Naive B cell (primary cell): ENCODE measurements around the gene SNX8. TPM values are rescaled to one million over a fixed set of nuclear protein-coding genes. Genes with fewer than 3 reads are reported as not detected.

Experiments
- polyA plus RNA-seq, 6 donors: library from polyadenylated mRNA; unstranded; fragments of 300-500 nt; fragmentation: Illumina TruSeq; gene quantifications; one replicate each; pipeline ENCODE4 v1.2.3, GENCODE V29; 2021; ENCODE audit warnings: low read depth in 6 of 6

The SNX8 gene
- polyA plus RNA-seq, 6 donors from 2014 or later: 74.2 to 107 (median 96.2) TPM

Other genes with a start within 250 kb of the SNX8 start
- gene MAD1L1, start 81.5 kb downstream of the SNX8 start, polyA plus RNA-seq: 100 to 1,000 TPM; 109 to 209 (median 158) TPM
- 10 to 100 TPM; 29.2 to 64.2 (median 46.1) TPM for gene MRM2, start 72.2 kb downstream of the SNX8 start, polyA plus RNA-seq
- gene NUDT1, start 72.2 kb downstream of the SNX8 start, polyA plus RNA-seq: 10 to 100 TPM; 50.8 to 78.8 (median 59.4) TPM
- 100 to 1,000 TPM in 3 of 6 donors, 10 to 100 TPM in 3; 69.6 to 123 (median 94.4) TPM for gene EIF3B, start 40.4 kb upstream of the SNX8 start, polyA plus RNA-seq
- 10 to 100 TPM in 4 of 6 donors, 1 to 10 TPM in 2; 6.5 to 20.9 (median 12.3) TPM for gene CHST12, start 89.2 kb upstream of the SNX8 start, polyA plus RNA-seq
- gene GRIFIN, start 162.0 kb upstream of the SNX8 start, polyA plus RNA-seq: not detected
- gene LFNG, start 205.3 kb upstream of the SNX8 start, polyA plus RNA-seq: 1 to 10 TPM in 5 of 6 donors, under 1 TPM in 1; 0.59 to 4.0 (median 2.2) TPM
- gene BRAT1, start 241.1 kb upstream of the SNX8 start, polyA plus RNA-seq: 10 to 100 TPM; 17.7 to 29.3 (median 20.6) TPM
- 1 to 10 TPM in 4 of 6 donors, under 1 TPM in 1, not detected in 1; 0.36 to 1.7 (median 1.3) TPM for gene IQCE, start 244.5 kb upstream of the SNX8 start, polyA plus RNA-seq